HepG2 (cell line): ENCODE measurements around the gene IGF2BP1. TPM values are rescaled to one million over a fixed set of nuclear protein-coding genes. Genes with fewer than 3 reads are reported as not detected.

ENCODE experiments used
- CEBPG ChIP-seq: IDR thresholded peaks from 2 replicates; pipeline ENCODE4 v1.6.1; 2016
- FIP1L1 ChIP-seq: fragments of 200-400 bp; formaldehyde crosslinking; IDR thresholded peaks from 2 replicates; pipeline ENCODE4 v1.6.1; 2018; ENCODE audit warnings: low read depth, mild to moderate bottlenecking, low read length, moderate library complexity, borderline replicate concordance; ENCODE audit not compliant: insufficient read depth
- KDM5B ChIP-seq: sonication (generic); formaldehyde crosslinking; IDR thresholded peaks from 2 replicates; pipeline ENCODE4 v1.4.0; 2020; ENCODE audit warnings: missing genetic modification reagents, mild to moderate bottlenecking, borderline replicate concordance
- KLF6 ChIP-seq: IDR thresholded peaks from 2 replicates; pipeline ENCODE4 v1.8.0; 2016; ENCODE audit warnings: missing biosample characterization, missing genetic modification reagents
- MAF1 ChIP-seq: sonication (generic); formaldehyde crosslinking; IDR thresholded peaks from 2 replicates; pipeline ENCODE4 v1.5.0; 2020; ENCODE audit warnings: missing genetic modification reagents, borderline replicate concordance
- NFRKB ChIP-seq: fragments of 450-650 bp; IDR thresholded peaks from 2 replicates; pipeline ENCODE4 v1.6.1; 2017
- TBX2 ChIP-seq: sonication (generic); formaldehyde crosslinking; IDR thresholded peaks from 2 replicates; pipeline ENCODE4 v1.5.0; 2020; ENCODE audit warnings: missing genetic modification reagents, mild to moderate bottlenecking, borderline replicate concordance
- ZFX ChIP-seq: sonication (generic); formaldehyde crosslinking; IDR thresholded peaks from 2 replicates; pipeline ENCODE4 v1.4.0; 2020; ENCODE audit warnings: mild to moderate bottlenecking, low read depth, missing genetic modification reagents, moderate library complexity
- ZNF251 ChIP-seq: sonication (generic); formaldehyde crosslinking; IDR thresholded peaks from 2 replicates; pipeline ENCODE4 v1.9.0; 2021; ENCODE audit warnings: mild to moderate bottlenecking, missing genetic modification reagents
- ZNF431 ChIP-seq: sonication (generic); formaldehyde crosslinking; IDR thresholded peaks from 2 replicates; pipeline ENCODE4 v1.9.0; 2022; ENCODE audit warnings: missing genetic modification reagents, low read depth, mild to moderate bottlenecking, borderline replicate concordance
- ZNF569 ChIP-seq: sonication (generic); formaldehyde crosslinking; IDR thresholded peaks from 2 replicates; pipeline ENCODE4 v1.5.0; 2020; ENCODE audit warnings: mild to moderate bottlenecking, missing genetic modification reagents, moderate library complexity, borderline replicate concordance
- ZNF790 ChIP-seq: sonication (generic); formaldehyde crosslinking; IDR thresholded peaks from 2 replicates; pipeline ENCODE4 v1.8.0; 2022; ENCODE audit warnings: missing genetic modification reagents, mild to moderate bottlenecking, borderline replicate concordance
- ZSCAN30 ChIP-seq: sonication (generic); formaldehyde crosslinking; IDR thresholded peaks from 2 replicates; pipeline ENCODE4 v1.5.0; 2020; ENCODE audit warnings: mild to moderate bottlenecking, missing genetic modification reagents
- polyA plus RNA-seq, 8 experiments: library from polyadenylated mRNA; depleted of rRNA in 3 of 8; stranded (reverse) in 7 of 8; unstranded in 1 of 8; fragments of >200 nt; fragmentation: Illumina TruSeq in 4 of 8; extraction: Trizol in 4 of 8; gene quantifications; 2 replicates each; pipeline versions ENCODE4 v1.2.1 to v1.2.3, GENCODE V29; 2011 to 2016; ENCODE audit warnings: low read depth in 4 of 8, missing spikeins in 1 of 8, mixed read lengths in 1 of 8; ENCODE audit not compliant: insufficient read depth in 1 of 8
- total RNA-seq, 5 experiments: library from RNA; depleted of rRNA; stranded (reverse); fragments of >200 nt; fragmentation: Illumina TruSeq; extraction: Trizol; gene quantifications; 2 replicates each; pipeline ENCODE4 v1.2.3, GENCODE V29; 2016; ENCODE audit warnings: low read depth in 1 of 5
- TF ChIP-seq, protein P1 (sequence below): sonication (generic); formaldehyde crosslinking; conservative IDR thresholded peaks from 2 replicates; pipeline ENCODE4 v1.8.0; 2022; ENCODE audit warnings: mild to moderate bottlenecking, moderate library complexity, missing genetic modification reagents
- TF ChIP-seq, protein P2 (sequence below), 2 experiments: fragments of 450-650 bp in 1 of 2; sonication (generic) in 1 of 2; formaldehyde crosslinking in 1 of 2; IDR thresholded peaks; 2 replicates each; pipeline versions ENCODE4 v1.6.1 to v1.8.0; 2016 to 2022; ENCODE audit warnings: antibody characterized with exemption in 1 of 2, mild to moderate bottlenecking in 1 of 2, missing genetic modification reagents in 1 of 2
- TF ChIP-seq, protein P3 (sequence below): sonication (generic); formaldehyde crosslinking; IDR thresholded peaks from 2 replicates; pipeline ENCODE4 v1.4.0; 2020; ENCODE audit warnings: missing genetic modification reagents

The IGF2BP1 gene
- total and polyA plus RNA-seq, 2 of the 13 experiments (the other 11 are each of a cell fraction or from before 2014, with no cell fraction given), result 29.7 to 75.1 TPM

DNA sequence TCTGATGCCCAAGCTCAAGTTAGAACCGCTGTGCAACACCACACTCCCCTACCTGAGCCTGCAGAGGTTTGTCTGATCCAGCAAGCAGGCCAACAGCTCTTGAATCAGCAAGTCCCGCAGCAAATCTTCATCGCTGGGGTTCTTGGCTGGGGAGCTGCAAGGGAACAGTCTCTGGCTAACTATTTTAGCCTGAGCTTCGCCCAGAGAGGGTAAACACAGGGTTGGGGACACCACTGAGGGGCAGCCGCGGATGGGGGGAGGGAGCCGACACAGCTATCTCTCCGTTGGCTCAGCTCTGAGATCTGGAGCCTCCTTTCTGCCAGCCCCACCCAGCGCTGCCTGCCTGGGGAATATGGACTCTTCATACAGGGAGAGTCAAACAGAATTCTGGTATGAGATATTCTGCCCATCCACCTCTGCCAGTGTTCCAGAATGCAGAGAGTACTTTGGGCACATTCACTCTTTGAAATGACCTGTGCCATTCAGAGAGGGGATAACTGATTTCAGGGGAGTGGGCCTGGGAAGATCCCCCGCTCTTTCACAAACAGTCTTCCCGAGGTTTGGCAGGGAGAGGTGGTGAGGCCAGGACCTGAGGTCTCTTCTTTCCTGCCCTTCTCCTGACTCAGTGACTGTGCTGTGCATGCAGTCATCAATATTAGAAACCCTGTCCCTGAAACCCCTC is 36.2 kb upstream of the IGF2BP1 start (continued):
- TF ChIP-seq ZNF251 (CRISPR knock-in tag) (no peak), ZSCAN30 (CRISPR knock-in tag) (no peak), KDM5B (0 out of 2 replicates have a peak, but pooled peaks have one; percentile 35), ZNF790 (CRISPR knock-in tag) (no peak), MAF1 (CRISPR knock-in tag) (0 out of 2 replicates have a peak, but pooled peaks have one; percentile 22), ZFX (peak; percentile 46; the same call in 1 of the 2 replicates), CEBPG (CRISPR knock-in tag) (no peak), ZNF431 (CRISPR knock-in tag) (no peak), FIP1L1 (no peak), NFRKB (no peak), TBX2 (peak; percentile 45), ZNF569 (CRISPR knock-in tag) (no peak), KLF6 (no peak)
- TF ChIP-seq, protein P1, sequence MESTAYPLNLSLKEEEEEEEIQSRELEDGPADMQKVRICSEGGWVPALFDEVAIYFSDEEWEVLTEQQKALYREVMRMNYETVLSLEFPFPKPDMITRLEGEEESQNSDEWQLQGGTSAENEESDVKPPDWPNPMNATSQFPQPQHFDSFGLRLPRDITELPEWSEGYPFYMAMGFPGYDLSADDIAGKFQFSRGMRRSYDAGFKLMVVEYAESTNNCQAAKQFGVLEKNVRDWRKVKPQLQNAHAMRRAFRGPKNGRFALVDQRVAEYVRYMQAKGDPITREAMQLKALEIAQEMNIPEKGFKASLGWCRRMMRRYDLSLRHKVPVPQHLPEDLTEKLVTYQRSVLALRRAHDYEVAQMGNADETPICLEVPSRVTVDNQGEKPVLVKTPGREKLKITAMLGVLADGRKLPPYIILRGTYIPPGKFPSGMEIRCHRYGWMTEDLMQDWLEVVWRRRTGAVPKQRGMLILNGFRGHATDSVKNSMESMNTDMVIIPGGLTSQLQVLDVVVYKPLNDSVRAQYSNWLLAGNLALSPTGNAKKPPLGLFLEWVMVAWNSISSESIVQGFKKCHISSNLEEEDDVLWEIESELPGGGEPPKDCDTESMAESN (CRISPR knock-in tag), result no peak
- TF ChIP-seq, protein P2, sequence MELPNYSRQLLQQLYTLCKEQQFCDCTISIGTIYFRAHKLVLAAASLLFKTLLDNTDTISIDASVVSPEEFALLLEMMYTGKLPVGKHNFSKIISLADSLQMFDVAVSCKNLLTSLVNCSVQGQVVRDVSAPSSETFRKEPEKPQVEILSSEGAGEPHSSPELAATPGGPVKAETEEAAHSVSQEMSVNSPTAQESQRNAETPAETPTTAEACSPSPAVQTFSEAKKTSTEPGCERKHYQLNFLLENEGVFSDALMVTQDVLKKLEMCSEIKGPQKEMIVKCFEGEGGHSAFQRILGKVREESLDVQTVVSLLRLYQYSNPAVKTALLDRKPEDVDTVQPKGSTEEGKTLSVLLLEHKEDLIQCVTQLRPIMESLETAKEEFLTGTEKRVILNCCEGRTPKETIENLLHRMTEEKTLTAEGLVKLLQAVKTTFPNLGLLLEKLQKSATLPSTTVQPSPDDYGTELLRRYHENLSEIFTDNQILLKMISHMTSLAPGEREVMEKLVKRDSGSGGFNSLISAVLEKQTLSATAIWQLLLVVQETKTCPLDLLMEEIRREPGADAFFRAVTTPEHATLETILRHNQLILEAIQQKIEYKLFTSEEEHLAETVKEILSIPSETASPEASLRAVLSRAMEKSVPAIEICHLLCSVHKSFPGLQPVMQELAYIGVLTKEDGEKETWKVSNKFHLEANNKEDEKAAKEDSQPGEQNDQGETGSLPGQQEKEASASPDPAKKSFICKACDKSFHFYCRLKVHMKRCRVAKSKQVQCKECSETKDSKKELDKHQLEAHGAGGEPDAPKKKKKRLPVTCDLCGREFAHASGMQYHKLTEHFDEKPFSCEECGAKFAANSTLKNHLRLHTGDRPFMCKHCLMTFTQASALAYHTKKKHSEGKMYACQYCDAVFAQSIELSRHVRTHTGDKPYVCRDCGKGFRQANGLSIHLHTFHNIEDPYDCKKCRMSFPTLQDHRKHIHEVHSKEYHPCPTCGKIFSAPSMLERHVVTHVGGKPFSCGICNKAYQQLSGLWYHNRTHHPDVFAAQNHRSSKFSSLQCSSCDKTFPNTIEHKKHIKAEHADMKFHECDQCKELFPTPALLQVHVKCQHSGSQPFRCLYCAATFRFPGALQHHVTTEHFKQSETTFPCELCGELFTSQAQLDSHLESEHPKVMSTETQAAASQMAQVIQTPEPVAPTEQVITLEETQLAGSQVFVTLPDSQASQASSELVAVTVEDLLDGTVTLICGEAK (IDR thresholded peaks at IDR 0.05), result no peak
- TF ChIP-seq, protein P2 (CRISPR knock-in tag; IDR thresholded peaks at IDR 0.05), result peak; percentile 36; the same call in 1 of the 2 replicates
- TF ChIP-seq, protein P3, sequence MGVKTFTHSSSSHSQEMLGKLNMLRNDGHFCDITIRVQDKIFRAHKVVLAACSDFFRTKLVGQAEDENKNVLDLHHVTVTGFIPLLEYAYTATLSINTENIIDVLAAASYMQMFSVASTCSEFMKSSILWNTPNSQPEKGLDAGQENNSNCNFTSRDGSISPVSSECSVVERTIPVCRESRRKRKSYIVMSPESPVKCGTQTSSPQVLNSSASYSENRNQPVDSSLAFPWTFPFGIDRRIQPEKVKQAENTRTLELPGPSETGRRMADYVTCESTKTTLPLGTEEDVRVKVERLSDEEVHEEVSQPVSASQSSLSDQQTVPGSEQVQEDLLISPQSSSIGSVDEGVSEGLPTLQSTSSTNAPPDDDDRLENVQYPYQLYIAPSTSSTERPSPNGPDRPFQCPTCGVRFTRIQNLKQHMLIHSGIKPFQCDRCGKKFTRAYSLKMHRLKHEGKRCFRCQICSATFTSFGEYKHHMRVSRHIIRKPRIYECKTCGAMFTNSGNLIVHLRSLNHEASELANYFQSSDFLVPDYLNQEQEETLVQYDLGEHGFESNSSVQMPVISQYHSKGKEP (CRISPR knock-in tag), result no peak
